GM12891 (cell line): ENCODE data around the gene ANOS1.

Experiments used
- POLR2A ChIP-seq: IDR thresholded peaks from 2 replicates; pipeline ENCODE4 v1.6.1; 2011; ENCODE audit warnings: low read depth, low read length, control low read depth
- POLR2AphosphoS5 ChIP-seq: IDR thresholded peaks from 2 replicates; pipeline ENCODE4 v1.6.1; 2011; ENCODE audit warnings: low read depth, low read length, control low read depth
- TAF1 ChIP-seq: IDR thresholded peaks from 2 replicates; pipeline ENCODE4 v1.6.1; 2011; ENCODE audit warnings: low read depth, low read length, control low read depth

GRCh38 chrX:8649969-8650368 is 82.0 kb downstream of the ANOS1 start:
- TF ChIP-seq POLR2AphosphoS5 (no peak), POLR2A (no peak), TAF1 (no peak)
